ENCODE data around the gene DSCAM. TPM values are rescaled to one million over a fixed set of nuclear protein-coding genes. Genes with fewer than 3 reads are reported as not detected.

Gene DSCAM
- total RNA-seq, 4 donors from 2014 or later, result not detected

- ATAC-seq, result no peak
- whole genome bisulfite sequencing, 2 donors (ENCODE audit: low coverage in 1 of 2), result 79 to 82% methylated on average over 3 to 4 of the region's 6 CpGs
- Histone ChIP-seq H3K4me1 (no peaks in the 10 kb centered on the region), H3K36me3 (no peaks in the 10 kb centered on the region), H3K4me3 (no peak overlapping the region), H3K9me3 (no peaks in the 10 kb centered on the region), H3K27ac (no peak overlapping the region), H3K27me3 (peaks cover 5% of the 10 kb centered on the region)
- TF ChIP-seq POLR2A (IDR thresholded peaks at IDR 0.05), result no peak
- no peak for TF ChIP-seq EP300 (IDR thresholded peaks at IDR 0.05)
Measured at GRCh38 chr21:40610345-40610744, 236.6 kb downstream of the DSCAM start.

- H3K27ac ChIP-seq, result no peak overlapping the region
- no peak for TF ChIP-seq POLR2AphosphoS5 (IDR thresholded peaks at IDR 0.05)
- TF ChIP-seq EP300 (IDR thresholded peaks at IDR 0.05), result no peak
- no peak for TF ChIP-seq POLR2A (IDR thresholded peaks at IDR 0.05)
- no peak for TF ChIP-seq CTCF (IDR thresholded peaks at IDR 0.05)
- no peaks in the 10 kb centered on the region for H3K27me3 ChIP-seq
- no peaks in the 10 kb centered on the region for H3K36me3 ChIP-seq
- no peak for ATAC-seq
- peaks cover 0 to 16% (median 0%) of the 10 kb centered on the region in 3 donors for H3K9me3 ChIP-seq
- WGBS, 2 donors (ENCODE audit: low coverage in 1 of 2), result 92 to 100% methylated on average over 2 of the region's 2 CpGs
- no peaks in the 10 kb centered on the region for H3K4me1 ChIP-seq
- H3K4me3 ChIP-seq, result no peak overlapping the region
Measured at GRCh38 chr21:40606341-40606740, 240.6 kb downstream of the DSCAM start.

GRCh38 chr21:40605094-40605493, 241.9 kb downstream of the DSCAM start:
- H3K27ac ChIP-seq, result no peak overlapping the region
- no peak for ATAC-seq
- 86 to 91% methylated on average over 2 to 4 of the region's 4 CpGs for WGBS, 2 donors (ENCODE audit: low coverage in 1 of 2)
- H3K36me3 ChIP-seq, result no peaks in the 10 kb centered on the region
- TF ChIP-seq CTCF (IDR thresholded peaks at IDR 0.05) (no peak), POLR2A (IDR thresholded peaks at IDR 0.05) (no peak), EP300 (IDR thresholded peaks at IDR 0.05) (no peak), POLR2AphosphoS5 (IDR thresholded peaks at IDR 0.05) (no peak)
- H3K27me3 ChIP-seq, result no peaks in the 10 kb centered on the region
- H3K9me3 ChIP-seq, result peaks cover 0 to 17% (median 0%) of the 10 kb centered on the region in 3 donors
- no peaks in the 10 kb centered on the region for H3K4me1 ChIP-seq
- no peak overlapping the region for H3K4me3 ChIP-seq

GRCh38 chr21:40603774-40604173, 243.2 kb downstream of the DSCAM start:
- Histone ChIP-seq H3K27me3 (no peaks in the 10 kb centered on the region), H3K27ac (no peak overlapping the region), H3K9me3 (peaks cover 0 to 27% (median 0%) of the 10 kb centered on the region in 3 donors), H3K36me3 (no peaks in the 10 kb centered on the region), H3K4me1 (no peaks in the 10 kb centered on the region), H3K4me3 (no peak overlapping the region)
- TF ChIP-seq CTCF (IDR thresholded peaks at IDR 0.05), result no peak
- ATAC-seq, result no peak
- 25% methylated on average over 1 of the region's 1 CpG; no CpG with 5 or more reads in 1 of the 2 donors for WGBS, 2 donors (ENCODE audit: low coverage in 1 of 2)

GRCh38 chr21:40602080-40602479, 244.9 kb downstream of the DSCAM start:
- Histone ChIP-seq H3K27ac (no peak overlapping the region), H3K4me3 (no peak overlapping the region), H3K4me1 (no peaks in the 10 kb centered on the region), H3K27me3 (no peaks in the 10 kb centered on the region), H3K36me3 (no peaks in the 10 kb centered on the region), H3K9me3 (peaks cover 0 to 27% (median 0%) of the 10 kb centered on the region in 3 donors)
- no peak for ATAC-seq
- no peak for TF ChIP-seq CTCF (IDR thresholded peaks at IDR 0.05)
- TF ChIP-seq POLR2A (IDR thresholded peaks at IDR 0.05), result no peak
- no peak for TF ChIP-seq EP300 (IDR thresholded peaks at IDR 0.05)
- no peak for TF ChIP-seq POLR2AphosphoS5 (IDR thresholded peaks at IDR 0.05)
- WGBS, 2 donors (ENCODE audit: low coverage in 1 of 2), result 81 to 96% methylated on average over 4 of the region's 4 CpGs

Measured in gastroesophageal sphincter (tissue), 4 donors.